G401.6 (cell line): ENCODE measurements around the gene MYH7.

Source experiments
- FAIRE-seq: peaks from 2 replicates; lab custom pipeline; 2012; peaks lifted over from hg19 to GRCh38; lab: Jason Lieb, UNC

MYH7 gene

DNA sequence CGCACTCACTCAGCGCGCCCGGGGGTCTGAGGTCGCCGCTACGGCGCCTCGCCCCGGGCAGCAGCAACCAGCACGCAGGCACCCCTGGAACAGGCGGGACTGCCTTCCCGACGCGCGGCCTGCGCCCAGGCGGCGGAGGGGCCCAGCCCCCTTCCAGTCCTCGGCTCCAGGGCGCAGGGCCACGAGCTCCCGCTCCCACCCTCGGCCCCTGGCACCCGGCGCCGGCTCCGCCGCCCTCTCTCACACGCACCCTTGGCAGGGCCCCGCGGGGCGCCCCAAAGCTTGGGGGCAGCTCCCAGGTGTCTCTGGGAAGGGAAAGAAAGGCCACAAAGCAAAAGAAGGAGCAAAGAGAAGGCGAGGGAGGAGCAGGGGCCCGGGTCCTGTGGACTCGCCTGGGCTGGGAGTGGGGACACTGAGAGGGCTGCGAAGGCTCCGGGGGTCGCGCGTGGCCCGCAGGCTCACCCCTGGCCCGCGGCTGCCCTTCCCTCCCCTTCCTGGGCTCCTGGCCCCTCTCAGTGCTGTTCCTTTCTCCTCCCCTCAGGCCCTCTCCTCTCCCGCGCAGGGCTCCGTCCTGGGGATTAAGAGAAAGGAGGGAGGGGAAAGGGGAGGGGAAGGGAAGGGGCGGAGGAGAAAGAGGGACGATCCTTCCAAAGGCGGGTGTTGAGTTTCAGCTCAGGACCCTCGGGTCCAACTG is 69.6 kb downstream of the MYH7 start:
- FAIRE-seq, result no peak

- no peak for FAIRE-seq
These were observed 70.3 kb downstream of the MYH7 start, which contains the start of gene EFS for GRCh38 chr14:23365036-23365731. Gene EFS, minus strand, starts transcription at chr14:23365172. Its CDS starts 147 bp downstream, at chr14:23365025.

- FAIRE-seq, result no peak
These were observed 71.1 kb downstream of the MYH7 start for GRCh38 chr14:23364164-23365035.
